PC-9 (cell line): ENCODE results near the gene OVCH2.

Experiments used
- CTCF ChIP-seq: fragments of 200-600 bp; sonication (generic); conservative IDR thresholded peaks from 2 replicates; pipeline ENCODE4 v1.6.1; 2017; ENCODE audit warnings: mixed run types, antibody characterized with exemption, mild to moderate bottlenecking, moderate library complexity
- EZH2 ChIP-seq: fragments of 200-600 bp; sonication (generic); IDR thresholded peaks from 2 replicates; pipeline ENCODE4 v1.8.0; 2017; ENCODE audit warnings: antibody characterized with exemption, low read depth

- TF ChIP-seq CTCF (no peak), EZH2 (no peak)
These were observed 63.0 kb downstream of the OVCH2 start for GRCh38 chr11:7643314-7643713.
